Activated naive CD4-positive, alpha-beta T cell treated with anti-CD3 and anti-CD28 coated beads, Interleukin-2, amount 50 U/mL, for 16 hours (primary cell): ENCODE measurements around the gene INAVA.
"Not testable (repeated sequence)": the region's sequence is repeated elsewhere in the genome, so short reads cannot be mapped to it uniquely, and the experiment has no call there.

Experiments used
- DNase-seq: peaks from one replicate; pipeline ENCODE4 v3.0.0-alpha.2; 2020

INAVA gene

DNA sequence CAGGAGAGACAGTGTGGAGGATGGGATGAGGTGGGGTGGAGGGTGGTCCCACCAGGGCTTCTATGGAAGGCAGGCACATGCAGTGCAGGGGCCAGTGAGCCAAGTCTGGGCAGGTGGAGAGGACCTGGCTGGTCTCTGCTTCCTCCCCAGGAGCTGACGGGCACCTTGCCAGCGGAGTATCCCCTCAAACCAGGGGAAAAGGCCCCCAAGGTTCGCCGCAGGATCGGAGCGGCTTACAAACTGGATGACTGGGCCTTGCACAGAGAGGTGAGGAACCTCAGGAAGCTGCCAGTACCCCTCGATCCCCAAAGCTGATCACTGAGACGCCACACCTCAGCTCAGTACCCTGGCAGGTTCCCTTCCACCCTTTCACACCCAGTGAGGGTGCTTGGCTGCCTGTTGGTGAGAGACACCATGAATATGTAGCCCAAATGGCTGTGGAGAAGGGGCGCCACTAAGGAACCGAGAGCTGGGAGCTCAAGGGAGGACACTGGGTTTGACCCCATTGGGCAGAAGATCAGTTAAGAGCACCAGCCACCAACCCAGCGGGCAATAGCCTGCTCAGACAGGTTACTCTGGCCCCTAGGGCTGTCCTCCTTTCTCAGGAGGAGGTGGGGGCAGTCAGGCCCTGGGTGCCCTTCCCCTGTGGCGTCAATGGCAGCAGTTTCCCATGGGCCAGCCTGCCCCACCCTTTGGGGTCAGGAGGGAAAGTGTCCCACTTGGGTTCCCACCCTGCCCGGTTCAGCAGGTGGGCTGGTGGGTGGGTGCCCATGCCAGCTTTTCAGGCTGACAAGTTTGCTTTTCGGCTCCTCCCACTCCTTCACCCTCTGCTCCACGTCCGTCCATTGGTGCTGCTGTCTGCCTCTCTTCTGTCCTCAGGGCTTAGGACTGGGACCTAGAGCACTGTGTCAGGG, 5.5 kb downstream of the INAVA start:
- no peak for DNase-seq

DNA sequence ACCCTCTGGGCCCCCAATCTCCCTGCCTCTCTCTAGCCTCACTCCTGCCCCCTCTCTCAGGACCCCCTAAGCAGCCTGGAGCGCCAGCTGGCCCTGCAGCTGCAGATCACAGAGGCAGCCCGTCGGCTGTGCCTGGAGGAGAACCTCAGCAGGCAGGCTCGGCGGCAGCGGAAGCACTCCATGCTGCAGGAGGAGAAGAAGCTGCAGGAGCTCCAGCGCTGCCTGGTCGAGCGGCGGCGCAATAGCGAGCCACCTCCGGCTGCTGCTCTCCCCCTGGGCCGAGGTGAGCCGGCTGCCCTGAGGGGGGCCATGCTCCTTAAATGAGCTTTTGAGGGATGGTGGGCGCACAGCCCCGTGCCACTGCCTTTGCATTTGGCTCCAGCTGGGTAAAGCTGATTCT, 6.2 kb downstream of the INAVA start:
- DNase-seq: no peak

DNA sequence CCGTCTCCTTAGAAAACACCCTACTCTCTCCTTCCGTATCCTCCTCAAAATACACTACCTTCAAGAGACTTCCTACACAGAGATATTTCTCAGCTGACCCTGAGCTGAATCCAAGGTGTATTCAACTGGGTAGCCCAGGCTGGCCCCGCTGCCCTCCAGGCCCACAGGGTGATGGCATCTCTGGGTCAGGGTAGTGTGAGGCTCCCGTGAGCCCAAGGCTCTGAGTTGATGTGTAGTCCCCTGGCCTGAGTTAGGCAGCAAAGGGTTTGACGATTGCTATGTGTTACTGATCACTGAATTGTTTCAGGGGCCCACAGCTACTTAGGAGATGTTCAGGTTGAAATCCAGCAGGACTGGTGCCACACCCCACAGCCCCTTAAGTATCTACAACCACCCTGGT, 6.7 kb downstream of the INAVA start:
- no peak for DNase-seq

DNA sequence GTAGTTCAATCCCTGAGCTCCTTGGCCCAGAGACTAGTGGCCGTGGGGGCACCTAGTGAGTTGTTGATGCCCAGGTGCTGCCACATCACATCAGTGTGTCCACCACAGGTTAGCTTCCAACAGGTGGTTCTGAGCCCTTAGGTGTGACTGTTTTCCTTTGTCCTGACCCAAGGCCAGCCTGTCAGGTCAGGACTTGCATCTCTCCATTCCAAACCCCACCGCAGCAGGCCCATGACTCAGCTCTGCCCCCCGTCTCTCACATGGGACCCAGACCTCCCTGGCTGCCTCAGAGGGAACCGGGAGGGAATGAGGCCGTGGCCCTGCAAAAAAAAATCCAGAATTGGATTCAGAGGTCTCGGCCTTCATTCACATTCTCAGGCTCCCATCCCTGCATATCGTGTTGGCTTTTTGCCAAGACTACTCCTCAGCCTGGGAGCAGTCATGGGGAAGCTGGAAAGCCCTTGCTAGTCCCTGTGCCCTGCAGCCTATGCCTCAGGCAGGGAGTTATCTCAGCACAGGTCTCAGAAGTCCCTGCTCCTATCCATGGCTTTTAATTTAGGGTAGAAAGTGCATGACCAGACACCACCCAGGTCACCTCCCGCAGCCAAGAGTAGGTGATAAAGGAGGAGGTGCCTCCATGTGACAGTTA, 7.2 kb downstream of the INAVA start:
- no peak for DNase-seq

DNA sequence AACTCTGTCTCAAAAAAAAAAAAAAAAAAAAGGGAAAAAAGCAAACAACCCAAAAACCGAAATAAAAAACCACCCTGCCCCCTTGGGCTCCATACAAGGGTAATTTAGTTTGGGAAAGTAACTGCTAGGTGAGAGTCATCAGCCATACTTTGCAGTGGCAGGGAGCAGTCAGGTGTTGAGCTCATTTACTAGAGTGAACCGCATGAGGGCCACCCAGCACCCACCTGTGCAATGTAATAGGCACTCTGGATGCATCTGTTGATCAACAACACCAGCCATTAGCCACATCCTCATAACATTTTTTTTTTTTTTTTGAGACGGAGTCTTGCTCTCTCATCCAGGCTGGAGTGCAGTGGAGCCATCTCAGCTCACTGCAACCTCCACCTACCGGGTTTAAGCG, 9.1 kb downstream of the INAVA start:
- DNase-seq: no peak

DNA sequence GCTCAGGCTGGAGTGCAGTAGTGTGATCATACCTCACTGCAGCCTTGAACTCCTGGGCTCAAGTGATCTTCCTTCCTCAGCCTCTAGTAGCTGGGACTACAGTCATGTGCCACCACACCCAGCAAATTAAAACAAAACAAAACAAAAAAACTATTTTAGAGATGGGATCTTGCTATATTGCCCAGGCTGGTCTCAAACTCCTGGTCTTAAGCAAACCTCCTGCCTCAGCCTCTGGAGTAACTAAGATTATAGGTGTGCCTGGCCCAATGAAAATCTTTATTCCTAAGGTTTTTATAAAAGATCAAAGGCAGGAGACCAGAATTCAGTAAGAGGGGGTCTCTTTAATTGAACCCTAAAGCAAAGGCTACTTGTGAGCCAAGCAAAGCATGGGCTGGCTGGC, 10.1 kb downstream of the INAVA start:
- DNase-seq: no peak

DNA sequence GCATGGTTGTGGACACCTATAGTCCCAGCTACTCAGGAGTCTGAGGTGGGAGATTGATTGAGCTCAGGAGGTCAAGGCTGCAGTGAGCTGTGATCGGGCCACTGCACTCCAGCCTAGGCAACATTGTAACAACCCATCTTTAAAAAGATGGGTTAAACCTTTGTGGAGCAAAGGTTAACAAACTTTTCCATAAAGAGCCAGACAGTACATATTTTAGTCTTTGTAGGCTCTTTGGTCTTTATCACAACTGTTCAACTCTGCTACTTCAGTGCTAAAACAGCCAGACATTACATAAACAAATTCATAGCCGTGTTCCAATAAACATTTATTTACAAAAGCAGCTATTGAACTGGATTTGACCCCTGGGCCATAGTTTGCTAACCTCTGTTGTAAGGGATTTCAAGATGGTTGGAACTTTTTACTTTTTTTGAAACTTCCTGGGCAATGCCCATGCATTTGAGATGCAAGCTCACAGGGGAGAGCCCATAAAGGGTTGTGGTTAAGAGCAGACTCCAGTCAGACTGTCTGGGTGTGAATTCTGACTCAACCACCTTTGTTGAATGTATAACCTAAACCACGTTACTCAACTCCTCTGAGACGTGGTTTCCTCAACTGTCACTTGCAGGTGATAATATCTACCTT, 10.8 kb downstream of the INAVA start:
- no peak for DNase-seq

- DNase-seq: no peak
Observed at GRCh38 chr1:200906491-200906890, 11.8 kb downstream of the INAVA start.

DNA sequence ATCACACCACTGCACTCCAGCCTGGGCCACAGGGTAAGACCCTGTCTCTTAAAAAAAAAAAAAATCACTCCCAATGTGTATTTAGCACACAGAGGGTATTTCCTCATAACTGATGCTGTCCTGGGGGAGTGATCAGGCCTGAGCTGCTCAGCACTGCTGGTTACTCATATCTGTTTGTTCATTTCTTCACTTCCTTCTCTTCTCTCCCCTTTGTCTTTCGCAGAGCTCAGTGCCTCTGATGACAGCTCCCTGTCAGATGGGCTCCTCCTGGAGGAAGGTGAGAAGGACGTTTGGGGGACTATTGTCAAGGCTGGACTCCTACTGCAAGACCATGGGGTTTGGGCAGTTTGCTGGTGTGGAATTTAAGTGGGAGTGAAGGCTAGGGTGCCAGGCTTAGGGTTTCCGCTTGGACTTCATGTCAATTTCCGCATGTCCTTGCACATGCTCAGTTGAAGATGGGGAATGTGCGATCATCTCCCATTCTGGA, 13.0 kb downstream of the INAVA start:
- DNase-seq: no peak

DNA sequence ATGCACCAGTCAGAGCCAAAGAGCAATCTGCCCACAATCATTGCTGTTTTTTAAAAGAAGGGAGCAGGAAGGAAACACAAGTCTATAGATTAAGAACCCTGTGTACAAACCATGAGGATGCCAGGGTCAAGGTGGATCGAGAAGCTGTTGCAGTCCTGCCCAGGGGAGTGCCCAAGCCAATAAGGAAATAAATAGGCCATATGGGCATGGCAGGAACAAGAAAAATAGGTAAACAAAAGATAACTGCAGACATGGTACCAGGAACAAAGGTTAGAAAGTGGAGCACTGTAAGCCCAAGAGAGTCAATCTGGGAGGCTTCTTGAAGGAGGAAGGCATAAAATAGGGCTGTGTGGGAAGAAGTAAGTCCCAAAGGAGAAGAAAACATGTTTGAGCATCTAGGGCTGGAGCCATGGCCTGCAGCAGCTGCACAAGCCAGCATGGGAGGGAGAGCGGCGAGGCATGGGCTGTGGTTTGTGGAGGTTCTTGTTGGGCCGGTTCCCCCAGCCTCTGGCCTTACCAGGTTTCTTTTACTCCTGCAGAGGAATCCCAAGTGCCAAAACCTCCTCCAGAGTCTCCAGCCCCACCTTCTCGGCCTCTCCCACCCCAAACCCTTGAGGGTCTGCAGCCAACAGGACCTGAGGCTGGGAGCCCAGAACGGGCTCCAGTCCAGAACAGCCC, 13.6 kb downstream of the INAVA start:
- no peak for DNase-seq

GRCh38 chr1:200909071-200909470, 14.4 kb downstream of the INAVA start:
- DNase-seq: no peak

- no peak for DNase-seq
Observed at GRCh38 chr1:200909757-200910239, 15.1 kb downstream of the INAVA start.

- DNase-seq: no peak
Observed at GRCh38 chr1:200911361-200911760, 16.7 kb downstream of the INAVA start.

DNA sequence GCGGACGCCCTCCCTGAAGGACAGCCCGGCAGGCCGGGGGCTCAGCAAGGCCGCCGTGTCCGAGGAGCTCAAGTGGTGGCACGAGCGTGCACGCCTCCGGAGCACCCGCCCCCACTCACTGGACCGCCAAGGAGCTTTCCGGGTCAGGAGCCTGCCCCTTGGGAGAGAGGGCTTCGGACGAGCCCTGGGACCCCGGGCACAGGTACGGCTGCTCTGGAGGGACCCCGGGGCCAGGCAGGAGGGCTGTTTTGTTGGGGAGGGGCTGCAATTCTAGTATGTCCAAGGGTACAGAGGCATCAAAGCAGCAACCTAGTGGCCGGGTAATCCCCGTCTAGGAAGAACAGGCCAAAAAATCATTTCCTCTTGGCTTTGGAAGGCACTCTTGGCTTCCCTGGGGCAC, 17.2 kb downstream of the INAVA start:
- DNase-seq: not testable (repeated sequence)

- no peak for DNase-seq
Observed at GRCh38 chr1:200912737-200913407, 18.2 kb downstream of the INAVA start.

GRCh38 chr1:200916152-200916551, 21.5 kb downstream of the INAVA start:
- DNase-seq: no peak

DNA sequence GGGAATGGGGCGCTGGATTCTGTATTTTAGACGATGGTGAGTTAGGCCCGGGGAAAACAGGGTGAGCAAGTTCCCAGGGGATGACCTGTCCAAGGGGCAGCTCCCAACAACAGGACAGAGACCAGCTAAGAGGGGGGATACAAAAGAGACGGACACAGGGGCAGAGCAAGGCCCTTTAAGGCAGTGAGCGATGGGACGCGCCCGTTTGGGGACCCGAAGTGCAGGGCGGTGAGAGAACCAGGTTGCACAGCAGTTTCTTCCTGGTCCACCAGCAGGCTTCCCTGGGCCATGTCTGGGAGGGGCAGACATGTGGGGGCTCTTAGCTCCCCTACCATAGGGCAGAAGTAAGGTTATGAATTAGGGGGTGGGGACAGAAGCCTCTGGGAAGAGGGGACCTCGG, 22.0 kb downstream of the INAVA start:
- DNase-seq: no peak

- DNase-seq: no peak
Observed at GRCh38 chr1:200917291-200917817, 22.7 kb downstream of the INAVA start.

DNA sequence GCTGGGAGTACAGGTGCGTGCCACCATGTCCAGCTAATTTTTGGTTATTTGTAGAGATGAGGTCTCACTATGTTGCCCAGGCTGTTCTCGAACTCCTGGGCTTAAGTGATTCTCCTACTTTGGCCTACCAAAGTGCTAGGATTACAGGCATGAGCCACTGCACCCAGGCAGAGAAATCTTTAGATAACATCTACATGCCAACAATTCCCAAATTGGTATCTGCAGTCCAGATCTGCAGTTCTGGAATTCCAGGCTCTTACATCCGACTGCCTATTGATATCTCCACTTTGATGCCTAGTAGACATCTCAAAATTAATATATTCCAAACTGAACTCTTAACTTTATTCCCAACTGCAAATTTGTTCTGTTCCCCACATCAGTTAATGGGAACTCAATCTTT, 23.3 kb downstream of the INAVA start:
- DNase-seq: no peak

GRCh38 chr1:200919386-200919785, 24.7 kb downstream of the INAVA start:
- no peak for DNase-seq

DNA sequence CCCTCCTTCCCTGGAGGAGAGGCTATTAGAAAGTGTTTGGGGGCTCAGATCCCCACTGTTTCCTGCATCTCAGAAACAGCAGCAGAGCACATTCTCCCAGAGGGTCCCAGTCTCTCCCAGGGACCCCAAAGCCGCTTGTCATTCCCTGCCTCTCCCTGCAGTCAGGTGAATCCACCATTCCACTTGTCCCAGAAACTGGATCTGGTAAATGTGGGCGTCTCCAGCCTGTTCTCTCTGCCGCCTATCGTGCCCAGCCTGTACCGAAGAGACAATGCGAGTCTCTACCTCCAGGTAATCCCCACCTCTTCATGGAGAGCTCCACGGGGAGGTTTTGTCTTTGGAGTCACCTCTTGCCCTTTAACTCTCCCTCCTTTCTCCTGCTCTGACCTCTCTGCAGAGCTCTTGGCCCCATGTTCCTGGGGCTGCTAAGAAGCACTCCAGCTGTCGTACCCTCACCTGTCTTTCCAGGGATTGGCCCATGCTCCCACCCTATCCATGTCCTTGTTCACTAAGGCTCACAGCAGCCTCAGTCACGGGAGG, 26.9 kb downstream of the INAVA start:
- no peak for DNase-seq

DNA sequence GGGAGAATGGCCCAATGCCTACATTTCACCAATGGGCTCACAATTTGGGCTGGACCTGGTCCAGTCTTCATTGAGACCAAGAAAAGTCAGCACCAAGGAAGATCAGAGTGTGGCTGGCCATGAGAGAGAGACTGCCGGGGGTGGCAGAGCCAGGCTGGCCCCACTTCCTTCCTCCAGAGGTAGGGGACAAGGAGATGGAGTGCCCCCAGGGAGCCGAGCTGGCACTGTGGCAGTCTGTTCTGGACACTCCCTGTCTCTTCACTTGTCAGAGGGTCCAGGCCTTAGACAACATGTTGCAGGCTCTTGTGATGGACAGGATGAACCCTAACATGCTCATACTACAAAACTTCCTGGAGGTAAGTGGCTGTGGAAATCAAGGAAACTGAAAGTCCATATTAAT, 27.7 kb downstream of the INAVA start:
- no peak for DNase-seq
